Midbrain (tissue), 1 donor: Measurements from ENCODE around the gene LRTM2.

Experiments
- DNase-seq: peaks from one replicate; lab custom pipeline; 2025; lab: John Stamatoyannopoulos, UW

The LRTM2 gene

GRCh38 chr12:1830401-1830845 lies 10.1 kb downstream of the LRTM2 start:
- no peak for DNase-seq

- DNase-seq, result no peak
Observed at GRCh38 chr12:1830981-1831963, 10.9 kb downstream of the LRTM2 start.

- DNase-seq, result no peak
Observed at GRCh38 chr12:1832801-1833595, 12.6 kb downstream of the LRTM2 start.

- no peak for DNase-seq
Observed at GRCh38 chr12:1833596-1834028, 13.2 kb downstream of the LRTM2 start.

- no peak for DNase-seq
Observed at GRCh38 chr12:1834186-1834925, 14.0 kb downstream of the LRTM2 start.

GRCh38 chr12:1835211-1836131 lies 15.1 kb downstream of the LRTM2 start:
- no peak for DNase-seq

GRCh38 chr12:1836241-1836803 lies 16.0 kb downstream of the LRTM2 start:
- no peak for DNase-seq

- DNase-seq, result peak; percentile 67
Observed at GRCh38 chr12:1836854-1837421, 16.6 kb downstream of the LRTM2 start.

GRCh38 chr12:1837541-1838204 lies 17.3 kb downstream of the LRTM2 start:
- no peak for DNase-seq

GRCh38 chr12:1838205-1838993 lies 18.0 kb downstream of the LRTM2 start:
- DNase-seq, result no peak

- DNase-seq, result no peak
Observed at GRCh38 chr12:1838994-1839365, 18.6 kb downstream of the LRTM2 start.

GRCh38 chr12:1839464-1839863 lies 19.1 kb downstream of the LRTM2 start:
- DNase-seq, result no peak

GRCh38 chr12:1839956-1840951 lies 19.9 kb downstream of the LRTM2 start:
- no peak for DNase-seq

GRCh38 chr12:1840981-1841425 lies 20.6 kb downstream of the LRTM2 start:
- DNase-seq, result no peak

- DNase-seq, result no peak
Observed at GRCh38 chr12:1841586-1842182, 21.3 kb downstream of the LRTM2 start.

- DNase-seq, result no peak
Observed at GRCh38 chr12:1842183-1842904, 22.0 kb downstream of the LRTM2 start.
